ENCODE data around the gene HCFC1.

HCFC1 gene

DNA sequence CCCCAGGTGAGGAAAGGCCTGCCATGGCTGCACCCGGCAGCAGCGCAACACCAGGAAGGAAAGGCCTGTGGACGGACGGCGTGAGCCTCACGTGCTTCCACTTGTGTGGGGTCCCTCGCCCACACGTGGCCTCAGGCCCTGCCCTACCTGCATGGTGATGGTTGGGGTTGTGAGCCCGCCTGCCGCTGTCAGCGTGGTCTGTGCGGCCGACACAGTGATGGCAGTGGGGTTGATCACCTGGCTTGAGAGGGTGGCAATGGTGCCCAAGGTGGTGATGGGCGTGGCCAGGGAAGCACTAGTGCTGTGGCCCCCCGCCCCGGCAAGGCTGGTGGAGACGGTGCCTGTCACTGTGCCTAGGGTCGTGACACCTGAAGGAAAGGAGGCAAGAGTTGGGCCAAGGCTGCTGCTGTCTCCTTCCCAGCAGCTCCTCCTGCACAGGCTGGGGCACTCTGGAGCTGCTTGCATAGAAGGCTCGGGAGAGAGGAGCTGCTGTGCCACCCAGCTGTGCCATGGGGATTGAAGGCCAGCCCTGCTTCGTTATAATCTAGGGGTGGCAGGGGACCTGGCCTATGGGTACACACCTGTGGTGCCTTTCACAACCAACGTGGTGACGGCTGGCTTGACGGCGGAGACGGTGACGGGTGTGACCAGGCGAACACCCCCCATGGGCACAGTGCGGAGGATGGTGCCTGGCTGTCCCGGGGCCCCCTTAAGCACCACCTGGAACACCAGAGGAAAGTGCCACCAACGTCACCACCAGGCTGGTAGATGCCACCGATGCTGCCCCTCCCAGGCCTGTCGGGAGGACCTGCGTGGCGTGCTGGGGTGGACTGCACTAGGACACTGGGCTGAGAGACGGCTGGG lies 15.3 kb downstream of the HCFC1 start:
- no peak for DNase-seq

DNA sequence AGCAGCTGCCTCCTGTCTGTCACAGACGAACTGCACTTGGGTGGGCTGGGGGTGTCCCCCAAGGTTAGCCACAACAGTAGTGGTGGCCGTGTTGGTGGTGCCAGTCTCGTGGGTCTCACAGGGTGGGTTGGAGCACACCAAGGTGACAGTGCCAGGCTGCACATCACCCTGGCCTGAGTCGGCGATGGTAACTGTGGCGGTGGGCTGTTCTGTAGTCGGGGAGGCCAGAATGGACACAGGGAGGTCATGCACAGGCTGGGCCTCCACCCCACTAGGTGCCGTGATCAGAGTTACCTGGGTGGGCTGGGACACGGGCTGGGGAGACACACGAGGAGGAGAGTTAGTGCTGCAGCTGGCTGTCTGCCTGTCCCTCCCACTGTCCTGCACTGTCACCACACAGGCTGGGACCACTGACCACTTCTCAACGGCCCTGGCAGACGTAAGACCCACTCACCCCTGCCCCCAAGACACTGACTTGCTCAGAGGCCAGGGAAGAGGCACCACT lies 16.3 kb downstream of the HCFC1 start:
- no peak for DNase-seq

DNA sequence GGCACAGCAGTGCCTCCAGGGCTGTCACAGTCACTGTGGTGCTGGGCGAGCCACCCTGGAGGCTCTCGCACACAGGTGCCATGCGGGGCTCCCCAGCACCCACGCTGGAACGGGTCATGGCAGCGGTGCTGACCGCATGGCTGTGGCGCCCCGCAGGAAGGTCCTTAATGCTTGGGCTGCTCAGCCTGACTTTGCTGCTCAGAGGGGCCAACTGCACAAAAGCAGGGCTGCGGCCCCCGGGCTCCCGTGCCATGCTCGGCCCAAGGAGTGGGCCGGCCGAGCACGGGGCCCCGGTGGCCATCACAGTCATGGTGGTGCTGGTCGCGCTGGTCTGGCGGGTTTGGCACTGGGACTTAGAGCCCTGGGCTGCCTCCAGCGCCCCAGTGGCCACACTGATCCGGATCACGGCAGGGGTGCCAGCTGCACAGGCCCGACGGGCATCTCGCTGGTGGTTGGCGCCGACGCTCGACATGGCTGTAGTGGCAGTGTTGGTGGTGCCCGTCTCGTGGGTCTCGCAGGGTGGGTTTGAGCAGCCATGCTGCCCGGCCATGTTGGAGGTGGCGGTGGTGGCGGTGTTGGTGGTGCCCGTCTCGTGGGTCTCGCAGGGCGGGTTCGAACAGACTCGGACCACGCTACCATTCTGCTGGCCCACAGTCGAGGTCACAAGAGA lies 16.9 kb downstream of the HCFC1 start:
- DNase-seq: no peak

DNA sequence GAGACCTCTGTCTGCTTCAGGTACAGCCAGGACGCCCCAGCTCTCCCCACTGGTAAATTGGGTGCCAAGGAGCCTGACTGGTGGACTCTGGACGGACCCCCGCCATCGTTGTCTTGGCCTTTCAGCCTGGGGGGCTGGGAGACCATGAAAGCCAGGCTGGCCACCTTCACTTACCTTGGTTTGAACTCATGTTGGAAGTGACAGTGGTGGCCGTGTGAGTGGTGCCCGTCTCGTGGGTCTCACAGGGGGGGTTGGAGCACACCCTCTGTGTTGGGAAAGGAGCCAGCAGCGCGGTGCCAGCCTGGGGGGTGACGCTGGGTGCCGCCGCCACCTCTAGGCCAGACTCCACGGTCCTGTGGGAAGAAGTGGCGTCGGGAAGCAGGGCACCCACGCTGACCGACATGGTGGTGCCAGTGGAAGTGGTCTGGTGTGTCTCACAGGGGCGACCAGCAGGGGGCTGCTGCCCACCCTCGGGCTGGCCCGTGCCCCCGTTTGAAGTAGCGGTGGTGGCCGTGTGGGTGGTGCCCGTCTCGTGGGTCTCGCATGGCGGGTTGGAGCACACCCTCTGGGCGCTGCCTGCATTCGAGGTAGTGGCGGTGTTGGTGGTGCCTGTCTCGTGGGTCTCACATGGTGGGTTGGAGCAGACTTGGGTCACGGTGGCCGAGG lies 17.6 kb downstream of the HCFC1 start:
- DNase-seq: no peak

GRCh38 chrX:153953342-153953830 lies 18.2 kb downstream of the HCFC1 start:
- DNase-seq: peak; percentile 63

DNA sequence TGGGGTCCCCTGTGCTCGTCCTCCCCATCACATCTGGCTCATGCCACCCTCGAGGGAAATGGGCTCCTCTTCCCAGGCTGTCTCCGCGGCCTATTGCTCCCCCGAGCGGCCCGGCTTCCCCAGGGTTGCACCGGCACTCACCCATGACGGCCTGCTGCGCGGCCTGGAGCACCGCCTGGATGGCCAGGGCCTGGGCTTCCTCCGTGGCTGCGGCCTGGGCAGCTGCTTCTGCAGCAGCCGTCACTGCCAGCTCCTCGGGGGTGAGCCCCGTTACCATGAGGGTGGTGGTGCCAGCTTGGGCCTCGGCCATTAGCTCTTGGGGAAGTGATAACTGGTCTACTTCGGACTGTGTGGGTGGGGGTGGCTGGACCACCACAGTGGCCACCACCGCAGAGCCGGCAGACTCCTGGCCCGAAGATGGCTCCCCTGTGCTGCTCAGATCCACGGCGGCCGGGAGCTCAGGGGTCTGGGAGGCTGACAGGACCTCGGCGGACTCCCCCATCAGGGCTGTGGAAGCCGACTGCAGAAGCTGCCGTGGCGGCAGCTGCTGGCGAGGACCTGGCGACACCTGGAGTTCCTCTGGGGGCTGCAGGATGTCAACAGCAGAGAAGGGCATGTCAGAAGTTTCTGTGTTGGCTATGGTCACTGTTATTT lies 19.1 kb downstream of the HCFC1 start:
- no peak for DNase-seq

GRCh38 chrX:153951683-153952372 lies 19.8 kb downstream of the HCFC1 start:
- DNase-seq: no peak

DNA sequence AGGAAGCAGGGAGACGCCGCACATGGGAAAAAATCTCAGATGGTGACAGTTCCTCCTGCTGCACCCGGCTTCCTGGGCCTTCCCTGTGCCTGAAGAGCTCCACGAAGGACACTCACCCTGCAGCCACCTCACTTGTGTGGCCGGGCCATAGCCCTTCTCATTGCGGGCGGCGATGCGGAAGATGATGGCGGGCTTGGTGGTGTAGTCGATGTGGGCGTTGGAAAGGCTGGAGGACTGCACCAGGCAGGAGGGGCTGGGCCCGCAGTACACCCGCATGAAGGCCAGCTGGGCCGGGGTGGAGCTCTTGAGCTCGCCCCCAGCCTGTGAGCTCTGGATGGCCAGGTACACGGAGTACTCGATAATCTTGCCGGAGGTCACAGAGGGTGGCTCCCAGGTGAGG lies 21.5 kb downstream of the HCFC1 start:
- DNase-seq: no peak

GRCh38 chrX:153948847-153949805 lies 22.5 kb downstream of the HCFC1 start:
- DNase-seq: no peak

- no peak for DNase-seq
Measured at GRCh38 chrX:153948002-153948466, 23.6 kb downstream of the HCFC1 start.

DNA sequence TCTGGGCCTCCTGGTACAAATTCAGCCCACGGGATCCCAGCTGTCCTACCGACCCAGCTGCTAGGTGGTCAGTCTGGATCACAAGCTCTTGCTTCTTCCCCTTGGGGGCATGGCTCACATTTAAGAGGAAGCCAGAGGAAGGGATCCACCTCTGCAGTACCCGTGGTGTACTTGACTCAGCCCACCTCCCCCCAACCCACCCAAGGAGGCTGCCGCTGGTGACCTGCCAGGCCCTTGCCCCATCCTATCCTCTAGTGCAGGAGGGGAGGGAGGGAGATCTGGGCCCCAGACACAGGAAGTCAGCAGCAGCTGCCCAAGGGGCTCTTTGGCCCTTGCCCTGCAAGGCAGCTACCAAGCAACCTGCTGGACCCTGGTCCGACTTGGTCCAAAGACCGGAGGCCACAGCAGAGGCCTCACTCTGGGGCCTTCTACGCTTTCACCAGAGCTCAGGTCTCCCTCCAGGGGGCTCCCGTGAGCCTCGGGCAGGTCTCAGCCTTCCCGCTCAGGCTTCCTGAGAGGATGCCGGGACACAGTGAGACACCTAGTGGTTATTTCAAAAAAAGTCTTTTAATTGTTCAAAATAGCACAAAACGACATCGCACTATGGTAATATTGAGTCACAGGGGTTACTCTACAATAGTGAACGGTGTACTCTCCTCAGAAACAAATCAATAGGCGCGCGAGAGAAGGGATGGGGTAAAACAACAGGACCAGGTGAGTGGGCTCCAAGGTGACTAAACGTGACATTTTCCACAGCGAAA lies 24.4 kb downstream of the HCFC1 start:
- peak; percentile 75 for DNase-seq

DNA sequence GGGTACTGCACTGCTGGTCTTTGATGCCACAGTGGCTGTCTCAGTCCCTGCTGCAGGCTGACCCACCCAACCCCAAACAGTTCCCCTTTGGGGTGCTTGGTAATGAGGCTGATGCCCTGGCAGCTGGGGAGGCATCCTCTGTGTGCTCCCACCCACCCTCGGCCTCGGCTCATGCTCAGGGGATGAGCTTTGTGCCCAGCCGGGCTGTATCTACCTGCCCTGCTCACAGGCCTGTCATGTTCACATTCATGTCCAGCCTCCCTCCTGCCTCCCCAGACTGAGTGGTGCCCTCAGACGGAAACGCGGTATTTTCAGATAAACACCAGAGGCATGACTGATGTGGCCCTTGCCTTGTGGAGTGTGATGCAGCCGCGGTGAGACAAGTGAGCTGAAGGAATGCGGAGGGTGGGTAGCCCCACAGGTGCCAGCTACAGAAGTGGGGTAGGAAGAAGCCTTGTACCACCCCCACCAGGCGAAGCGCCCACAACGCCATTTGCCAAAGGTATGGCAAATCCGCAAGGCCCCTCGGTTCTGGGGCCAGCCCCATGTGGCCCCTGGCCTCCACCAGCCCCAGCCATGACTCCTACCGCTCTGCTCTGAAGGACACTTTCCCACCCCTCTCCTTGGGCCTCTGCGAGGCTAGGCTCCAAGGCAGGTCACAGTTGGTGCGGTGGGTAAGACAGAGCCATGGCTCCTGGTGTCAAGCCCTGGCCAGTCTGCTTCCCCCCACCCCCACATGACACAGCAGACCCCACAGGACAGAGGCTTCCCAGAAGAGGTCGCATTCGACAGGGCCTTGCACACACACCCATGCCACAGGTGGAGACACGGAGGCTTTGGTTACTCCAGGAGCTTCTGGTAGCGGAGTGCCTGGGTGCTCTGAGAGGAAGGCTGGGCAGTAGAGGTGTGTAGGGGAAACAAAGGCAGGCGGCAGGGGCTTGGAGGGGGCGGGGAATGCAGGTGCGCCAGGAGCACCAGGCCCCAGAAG lies 25.4 kb downstream of the HCFC1 start:
- DNase-seq: no peak

DNA sequence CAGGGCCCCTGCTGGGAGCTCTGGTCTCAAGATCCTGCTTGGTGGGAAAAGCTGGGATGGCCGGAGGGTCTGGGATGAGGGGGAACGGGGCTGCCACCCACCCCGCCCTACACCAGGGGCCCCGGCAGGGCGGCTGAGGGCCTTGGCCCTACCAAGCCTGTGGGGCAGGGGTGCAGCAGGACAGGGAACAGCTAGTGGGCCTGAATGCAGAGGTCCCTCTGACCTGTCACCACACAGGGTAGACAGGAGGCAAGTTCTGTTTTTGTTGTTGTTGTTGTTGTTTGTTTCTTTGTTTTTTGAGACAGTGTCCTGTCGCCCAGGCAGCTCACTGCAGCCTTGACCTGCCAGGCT lies 26.8 kb downstream of the HCFC1 start:
- DNase-seq: no peak

GRCh38 chrX:153944140-153944799 lies 27.3 kb downstream of the HCFC1 start, which contains the start of gene RENBP:
RENBP (minus strand) TSS chrX:153944643; CDS start chrX:153944610, 33 bp downstream.
- no peak for DNase-seq

DNA sequence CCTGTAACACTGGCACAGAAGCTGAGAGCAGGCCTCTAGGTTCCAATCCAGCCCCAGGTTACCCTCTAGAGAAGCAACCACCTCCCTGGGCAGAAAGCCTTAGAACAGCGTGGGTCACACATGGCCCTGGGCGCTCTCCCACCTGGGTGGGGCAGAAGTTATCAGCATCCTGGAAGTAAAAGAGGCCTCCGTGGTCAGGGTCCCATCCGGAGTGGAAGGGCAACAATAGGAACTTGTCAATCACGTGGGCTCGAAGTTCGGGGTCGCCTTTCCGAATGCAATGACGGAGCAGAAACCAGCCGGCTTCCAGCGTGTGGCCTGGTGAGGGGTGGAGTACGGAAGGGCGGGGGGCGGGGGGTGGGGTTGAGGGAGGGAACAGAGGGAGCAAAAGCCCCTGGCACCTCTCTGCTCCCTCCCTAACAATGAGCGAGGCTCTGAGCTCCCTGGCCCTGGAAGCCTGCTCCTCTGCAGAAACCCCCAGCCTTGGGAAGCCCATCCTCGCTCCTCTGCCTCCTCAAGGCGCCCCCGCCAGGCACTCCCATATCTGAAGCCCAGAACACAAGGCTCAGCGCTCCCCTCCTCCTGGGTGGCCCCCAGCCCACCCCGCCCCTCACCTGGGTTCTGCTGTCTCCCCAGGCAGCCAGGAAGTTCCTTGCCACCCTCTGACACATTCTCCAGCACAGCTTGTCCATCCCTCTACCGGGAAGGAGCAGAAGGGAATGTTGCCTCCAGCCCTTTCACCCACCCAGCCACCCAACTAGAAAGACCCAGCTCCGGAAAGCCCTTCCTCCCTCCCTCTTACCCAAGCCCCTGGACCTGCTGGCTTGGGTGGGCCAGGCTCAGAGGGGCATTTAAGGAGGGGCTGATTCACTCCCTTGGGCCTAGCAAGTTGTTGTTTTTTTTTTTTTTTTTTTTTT lies 30.0 kb downstream of the HCFC1 start:
- DNase-seq: no peak

- DNase-seq: no peak
Measured at GRCh38 chrX:153939573-153939972, 32.0 kb downstream of the HCFC1 start.

DNA sequence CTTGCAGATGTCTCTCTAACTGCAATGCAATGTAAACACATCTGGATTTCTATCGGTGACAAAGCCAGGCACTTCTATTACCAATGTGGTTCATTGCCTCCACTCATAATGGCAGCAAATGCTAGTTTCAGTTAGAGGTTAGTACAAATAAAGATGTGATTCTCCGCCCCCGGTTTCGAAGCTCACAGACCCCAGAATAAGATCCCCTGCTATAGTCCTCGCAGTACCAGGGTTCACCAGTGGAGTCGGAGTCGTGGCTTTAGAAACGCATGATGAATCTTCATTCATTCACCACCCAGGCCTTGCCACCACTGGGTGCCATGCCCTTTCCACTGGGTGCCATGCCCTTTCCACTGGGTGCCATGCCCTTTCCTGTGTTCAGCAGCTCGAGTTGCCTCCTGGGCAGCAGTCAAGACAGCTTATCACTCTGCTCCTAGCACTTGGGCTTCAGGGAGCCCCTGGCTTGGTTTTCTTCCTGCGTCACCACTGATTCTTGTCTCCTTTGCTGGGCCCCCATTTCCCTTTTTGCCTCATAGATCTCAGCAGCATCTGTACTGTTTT lies 33.3 kb downstream of the HCFC1 start:
- DNase-seq: no peak

Data from fibroblast of upper back skin (primary cell).